SK-N-SH treated with all-trans-retinoic acid at 6 μM for 48 hours (cell line): ENCODE results near the gene AMN.

ENCODE experiments used
- ATAC-seq: fragments of 200-7000 bp; cut with Tn5 transposase; 3 replicates; pipeline ENCODE4 v1.9.1; 2020; ENCODE audit warnings: mild to moderate bottlenecking, moderate library complexity
- ARNTL ChIP-seq: fragments of 450-650 bp; formaldehyde crosslinking; IDR thresholded peaks from 2 replicates; pipeline ENCODE4 v1.5.0; 2020; ENCODE audit warnings: low read depth, mild to moderate bottlenecking, moderate library complexity, borderline replicate concordance
- BACH2 ChIP-seq: fragments of 250-450 bp; sonication (Bioruptor Pico); IDR thresholded peaks from 2 replicates; pipeline ENCODE4 v1.9.0; 2021; ENCODE audit warnings: mild to moderate bottlenecking, borderline replicate concordance
- CREB5 ChIP-seq: fragments of 250-450 bp; sonication (Bioruptor Pico); IDR thresholded peaks from 2 replicates; pipeline ENCODE4 v1.5.1; 2020; ENCODE audit warnings: low read depth, mild to moderate bottlenecking, moderate library complexity
- CSDC2 ChIP-seq: fragments of 250-450 bp; sonication (Bioruptor Pico); IDR thresholded peaks from 2 replicates; pipeline ENCODE4 v1.5.0; 2020; ENCODE audit warnings: mild to moderate bottlenecking, moderate library complexity
- CSRNP3 ChIP-seq: fragments of 250-450 bp; sonication (Bioruptor Pico); IDR thresholded peaks from 2 replicates; pipeline ENCODE4 v1.5.1; 2021; ENCODE audit warnings: mild to moderate bottlenecking, moderate library complexity
- ESRRG ChIP-seq: fragments of 250-450 bp; sonication (Bioruptor Pico); IDR thresholded peaks from 2 replicates; pipeline ENCODE4 v1.6.1; 2021; ENCODE audit warnings: mild to moderate bottlenecking
- GLIS3 ChIP-seq: fragments of 250-450 bp; sonication (Bioruptor Pico); IDR thresholded peaks from 2 replicates; pipeline ENCODE4 v1.5.0; 2020; ENCODE audit warnings: mild to moderate bottlenecking, moderate library complexity
- ISL1 ChIP-seq: fragments of 250-450 bp; sonication (Bioruptor Pico); IDR thresholded peaks from 2 replicates; pipeline ENCODE4 v2.1.2; 2022; ENCODE audit warnings: mild to moderate bottlenecking, moderate library complexity
- OSR1 ChIP-seq: fragments of 250-450 bp; sonication (Bioruptor Pico); IDR thresholded peaks from 2 replicates; pipeline ENCODE4 v1.8.0; 2022; ENCODE audit warnings: moderate library complexity, mild to moderate bottlenecking, inconsistent platforms
- PPARA ChIP-seq: fragments of 250-450 bp; sonication (Bioruptor Pico); IDR thresholded peaks from 2 replicates; pipeline ENCODE4 v1.5.0; 2020; ENCODE audit warnings: mild to moderate bottlenecking, borderline replicate concordance
- RARB ChIP-seq: fragments of 250-450 bp; sonication (Bioruptor Pico); IDR thresholded peaks from 2 replicates; pipeline ENCODE4 v1.8.0; 2021; ENCODE audit warnings: mild to moderate bottlenecking, moderate library complexity
- SNAI2 ChIP-seq: fragments of 250-450 bp; sonication (Bioruptor Pico); IDR thresholded peaks from 2 replicates; pipeline ENCODE4 v1.5.0; 2020; ENCODE audit warnings: mild to moderate bottlenecking, moderate library complexity
- TCF4 ChIP-seq: fragments of 250-450 bp; sonication (Bioruptor Pico); IDR thresholded peaks from 2 replicates; pipeline ENCODE4 v1.8.0; 2021; ENCODE audit warnings: mild to moderate bottlenecking, moderate library complexity, borderline replicate concordance
- TOX ChIP-seq: fragments of 250-450 bp; sonication (Bioruptor Pico); IDR thresholded peaks from 2 replicates; pipeline ENCODE4 v1.8.0; 2021; ENCODE audit warnings: mild to moderate bottlenecking, moderate library complexity, borderline replicate concordance
- TSHZ2 ChIP-seq: fragments of 250-450 bp; sonication (Bioruptor Pico); IDR thresholded peaks from 2 replicates; pipeline ENCODE4 v1.5.0; 2020; ENCODE audit warnings: mild to moderate bottlenecking, moderate library complexity
- ZFP3 ChIP-seq: fragments of 250-450 bp; sonication (Bioruptor Pico); IDR thresholded peaks from 2 replicates; pipeline ENCODE4 v1.5.0; 2020; ENCODE audit warnings: mild to moderate bottlenecking, moderate library complexity
- ZFP30 ChIP-seq: fragments of 450-650 bp; formaldehyde crosslinking; IDR thresholded peaks from 2 replicates; pipeline ENCODE4 v1.5.0; 2022; ENCODE audit warnings: mild to moderate bottlenecking, moderate library complexity
- ZNF565 ChIP-seq: fragments of 450-650 bp; formaldehyde crosslinking; conservative IDR thresholded peaks from 2 replicates; pipeline ENCODE4 v1.5.0; 2020; ENCODE audit warnings: low read depth, mild to moderate bottlenecking, moderate library complexity
- ZNF70 ChIP-seq: fragments of 450-650 bp; formaldehyde crosslinking; IDR thresholded peaks from 2 replicates; pipeline ENCODE4 v1.5.0; 2020; ENCODE audit warnings: mild to moderate bottlenecking, moderate library complexity
- ZNF8 ChIP-seq: fragments of 450-650 bp; formaldehyde crosslinking; IDR thresholded peaks from 2 replicates; pipeline ENCODE4 v1.5.0; 2020; ENCODE audit warnings: mild to moderate bottlenecking, moderate library complexity
- TF ChIP-seq, protein P1 (sequence below): fragments of 250-450 bp; sonication (Bioruptor Pico); IDR thresholded peaks from 2 replicates; pipeline ENCODE4 v1.8.0; 2020; ENCODE audit warnings: mild to moderate bottlenecking, moderate library complexity, borderline replicate concordance

The AMN gene

DNA sequence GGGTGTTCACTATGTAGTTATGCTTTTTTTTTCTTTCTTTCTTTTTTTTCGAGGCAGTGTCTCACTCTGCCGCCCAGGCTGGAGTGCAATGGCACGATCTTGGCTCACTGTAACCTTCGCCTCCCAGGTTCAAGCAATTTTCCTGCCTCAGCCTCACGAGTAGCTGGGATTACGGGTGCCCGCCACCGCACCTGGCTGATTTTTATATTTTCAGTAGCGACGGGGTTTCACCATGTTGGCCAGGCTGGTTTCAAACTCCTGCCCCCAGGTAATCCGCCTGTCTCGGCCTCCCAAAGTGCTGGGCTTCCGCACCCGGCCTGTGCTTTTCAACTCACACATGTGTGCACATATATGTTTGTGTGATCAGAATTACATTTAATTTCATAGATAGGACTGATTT is 38.9 kb upstream of the AMN start:
- TF ChIP-seq TCF4 (CRISPR knock-in tag) = no peak
- no peak for TF ChIP-seq ESRRG (CRISPR knock-in tag)
- TF ChIP-seq ZNF8 = no peak
- no peak for TF ChIP-seq ZNF70
- TF ChIP-seq ZFP3 (CRISPR knock-in tag) = no peak
- TF ChIP-seq RARB (CRISPR knock-in tag) = no peak
- TF ChIP-seq CSDC2 (CRISPR knock-in tag) = no peak
- no peak for TF ChIP-seq CSRNP3 (CRISPR knock-in tag)
- no peak for TF ChIP-seq ZFP30
- no peak for TF ChIP-seq SNAI2 (CRISPR knock-in tag)
- no peak for TF ChIP-seq CREB5 (CRISPR knock-in tag)
- TF ChIP-seq ISL1 (CRISPR knock-in tag) = no peak
- no peak for ATAC-seq

GRCh38 chr14:102885737-102886447 is 36.6 kb upstream of the AMN start:
- no peak for ATAC-seq
- TF ChIP-seq ZFP3 (CRISPR knock-in tag) (no peak), TSHZ2 (CRISPR knock-in tag) (no peak), ZFP30 (no peak), CSRNP3 (CRISPR knock-in tag) (no peak)

- no peak for TF ChIP-seq PPARA
- no peak for TF ChIP-seq SNAI2 (CRISPR knock-in tag)
- no peak for TF ChIP-seq ZFP3 (CRISPR knock-in tag)
- TF ChIP-seq ZNF70 = no peak
- TF ChIP-seq GLIS3 (CRISPR knock-in tag) = no peak
- TF ChIP-seq ZNF565 = no peak
- TF ChIP-seq TCF4 (CRISPR knock-in tag) = no peak
- TF ChIP-seq ISL1 (CRISPR knock-in tag) = no peak
These were observed 33.7 kb upstream of the AMN start for GRCh38 chr14:102888748-102889147.

GRCh38 chr14:102889615-102890014 is 32.8 kb upstream of the AMN start:
- TF ChIP-seq ARNTL (CRISPR knock-in tag) (no peak), BACH2 (CRISPR knock-in tag) (no peak), SNAI2 (CRISPR knock-in tag) (no peak), TSHZ2 (CRISPR knock-in tag) (no peak), ZNF8 (no peak), OSR1 (no peak), ZFP30 (no peak), ZNF565 (no peak), ISL1 (CRISPR knock-in tag) (no peak), GLIS3 (CRISPR knock-in tag) (no peak), TCF4 (CRISPR knock-in tag) (no peak), RARB (CRISPR knock-in tag) (no peak), ZNF70 (no peak), ZFP3 (CRISPR knock-in tag) (no peak), TOX (no peak), PPARA (no peak), CREB5 (CRISPR knock-in tag) (no peak)
- TF ChIP-seq, protein P1, sequence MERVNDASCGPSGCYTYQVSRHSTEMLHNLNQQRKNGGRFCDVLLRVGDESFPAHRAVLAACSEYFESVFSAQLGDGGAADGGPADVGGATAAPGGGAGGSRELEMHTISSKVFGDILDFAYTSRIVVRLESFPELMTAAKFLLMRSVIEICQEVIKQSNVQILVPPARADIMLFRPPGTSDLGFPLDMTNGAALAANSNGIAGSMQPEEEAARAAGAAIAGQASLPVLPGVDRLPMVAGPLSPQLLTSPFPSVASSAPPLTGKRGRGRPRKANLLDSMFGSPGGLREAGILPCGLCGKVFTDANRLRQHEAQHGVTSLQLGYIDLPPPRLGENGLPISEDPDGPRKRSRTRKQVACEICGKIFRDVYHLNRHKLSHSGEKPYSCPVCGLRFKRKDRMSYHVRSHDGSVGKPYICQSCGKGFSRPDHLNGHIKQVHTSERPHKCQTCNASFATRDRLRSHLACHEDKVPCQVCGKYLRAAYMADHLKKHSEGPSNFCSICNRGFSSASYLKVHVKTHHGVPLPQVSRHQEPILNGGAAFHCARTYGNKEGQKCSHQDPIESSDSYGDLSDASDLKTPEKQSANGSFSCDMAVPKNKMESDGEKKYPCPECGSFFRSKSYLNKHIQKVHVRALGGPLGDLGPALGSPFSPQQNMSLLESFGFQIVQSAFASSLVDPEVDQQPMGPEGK (CRISPR knock-in tag) = no peak
- no peak for ATAC-seq

More at GRCh38 chr14:102888748-102889147, 33.7 kb upstream of the AMN start:
- no peak for ATAC-seq
